ENCODE data around the gene ARID2. TPM values are rescaled to one million over a fixed set of nuclear protein-coding genes. Genes with fewer than 3 reads are reported as not detected.

ARID2 gene
- total and polyA plus RNA-seq, 3 experiments from 2014 or later = 12.9 to 26.7 (median 25.5) TPM

- H3K9me3 ChIP-seq (ENCODE audit: low read length) = no peaks in the 10 kb centered on the region
- H3K27me3 ChIP-seq (ENCODE audit: insufficient read depth, low read length, poor library complexity, severe bottlenecking) = no peaks in the 10 kb centered on the region
- no peaks in the 10 kb centered on the region for H3K27me3 Mint-ChIP-seq
- ChIA-PET POLR2A (interaction anchor here (1.4 to 4.5 kb wide), 4 partner anchors 17 to 264 kb away, joined by 6 to 29 read pairs (median 7); no protein-coding TSS in a partner anchor), CTCF (interaction anchor here (0.9 to 7.2 kb wide), 10 partner anchors 9 to 265 kb away, joined by 3 to 45 read pairs (median 6); partner anchors contain the start of gene SCAF11)
- peaks cover 45% of the 10 kb centered on the region for H3K4me1 ChIP-seq (ENCODE audit: insufficient read depth, low read length)
- H3K27ac Mint-ChIP-seq = peak overlapping the region; percentile 84 to 100 (median 98)
- no peaks in the 10 kb centered on the region for H3K36me3 ChIP-seq (ENCODE audit: insufficient read depth, low read length)
- no peaks in the 10 kb centered on the region for H3K9me3 Mint-ChIP-seq
- peak in 3 of 5 donors; percentile 47 to 65 (median 51) for DNase-seq
- peak overlapping the region; percentile 94 for H3K4me3 ChIP-seq (ENCODE audit: low read length)
- H3K4me3 Mint-ChIP-seq = peak overlapping the region; percentile 92 to 99 (median 98)
- H3K36me3 Mint-ChIP-seq = peaks cover 0 to 46% (median 0%) of the 10 kb centered on the region in 3 donors
- peaks cover 40 to 57% (median 49%) of the 10 kb centered on the region in 3 donors for H3K4me1 Mint-ChIP-seq
- H3K27ac ChIP-seq (ENCODE audit: low read depth, low read length) = peak overlapping the region; percentile 96
Observed at GRCh38 chr12:45725631-45726602, 3.6 kb upstream of the ARID2 start.

GRCh38 chr12:45726603-45727300 is 2.8 kb upstream of the ARID2 start:
- peak overlapping the region; percentile 94 for H3K4me3 ChIP-seq (ENCODE audit: low read length)
- peak overlapping the region; percentile 84 to 100 (median 98) for H3K27ac Mint-ChIP-seq
- peak overlapping the region; percentile 92 to 99 (median 98) for H3K4me3 Mint-ChIP-seq
- no peaks in the 10 kb centered on the region for H3K36me3 ChIP-seq (ENCODE audit: insufficient read depth, low read length)
- DNase-seq = peak in 3 of 5 donors; percentile 21 to 58 (median 23)
- H3K9me3 ChIP-seq (ENCODE audit: low read length) = no peaks in the 10 kb centered on the region
- ChIA-PET POLR2A (interaction anchor here (1.4 to 4.5 kb wide), 6 partner anchors 16 to 265 kb away, joined by 6 to 29 read pairs (median 7); no protein-coding TSS in a partner anchor), CTCF (interaction anchor here (2.3 to 7.2 kb wide), 5 partner anchors 9 to 71 kb away, joined by 5 to 45 read pairs (median 21); no protein-coding TSS in a partner anchor)
- peaks cover 0 to 47% (median 0%) of the 10 kb centered on the region in 3 donors for H3K36me3 Mint-ChIP-seq
- H3K4me1 Mint-ChIP-seq = peaks cover 32 to 56% (median 46%) of the 10 kb centered on the region in 3 donors
- H3K27ac ChIP-seq (ENCODE audit: low read depth, low read length) = peak overlapping the region; percentile 96
- no peaks in the 10 kb centered on the region for H3K27me3 ChIP-seq (ENCODE audit: insufficient read depth, low read length, poor library complexity, severe bottlenecking)
- no peaks in the 10 kb centered on the region for H3K27me3 Mint-ChIP-seq
- H3K4me1 ChIP-seq (ENCODE audit: insufficient read depth, low read length) = peaks cover 41% of the 10 kb centered on the region
- no peaks in the 10 kb centered on the region for H3K9me3 Mint-ChIP-seq

- Histone ChIP-seq H3K36me3 (ENCODE audit: insufficient read depth, low read length) (no peaks in the 10 kb centered on the region), H3K4me1 (ENCODE audit: insufficient read depth, low read length) (peaks cover 41% of the 10 kb centered on the region), H3K9me3 (ENCODE audit: low read length) (no peaks in the 10 kb centered on the region), H3K4me3 (ENCODE audit: low read length) (peak overlapping the region; percentile 94), H3K27ac (ENCODE audit: low read depth, low read length) (peak overlapping the region; percentile 96), H3K27me3 (ENCODE audit: insufficient read depth, low read length, poor library complexity, severe bottlenecking) (no peaks in the 10 kb centered on the region)
- Mint-ChIP-seq H3K27ac (peak overlapping the region; percentile 84 to 100 (median 98)), H3K4me1 (peaks cover 34 to 56% (median 46%) of the 10 kb centered on the region in 3 donors), H3K9me3 (no peaks in the 10 kb centered on the region), H3K27me3 (no peaks in the 10 kb centered on the region), H3K36me3 (peaks cover 0 to 47% (median 0%) of the 10 kb centered on the region in 3 donors), H3K4me3 (peak overlapping the region; percentile 92 to 99 (median 98))
- POLR2A ChIA-PET = interaction anchor here (0.9 to 4.5 kb wide), 10 partner anchors 15 to 644 kb away, joined by 3 to 29 read pairs (median 6); no protein-coding TSS in a partner anchor
- CTCF ChIA-PET = interaction anchor here (1.3 to 7.2 kb wide), 8 partner anchors 10 to 160 kb away, joined by 4 to 45 read pairs (median 7); no protein-coding TSS in a partner anchor
- DNase-seq = peak; percentile 78 to 92 (median 87)
Observed at GRCh38 chr12:45727301-45727979, 2.1 kb upstream of the ARID2 start.

- no peaks in the 10 kb centered on the region for H3K9me3 Mint-ChIP-seq
- H3K4me3 ChIP-seq (ENCODE audit: low read length) = peak overlapping the region; percentile 94
- CTCF ChIA-PET = interaction anchor here (0.6 to 7.2 kb wide), 17 partner anchors 11 to 265 kb away, joined by 3 to 45 read pairs (median 5); no protein-coding TSS in a partner anchor
- H3K9me3 ChIP-seq (ENCODE audit: low read length) = no peaks in the 10 kb centered on the region
- peaks cover 41% of the 10 kb centered on the region for H3K4me1 ChIP-seq (ENCODE audit: insufficient read depth, low read length)
- H3K27ac ChIP-seq (ENCODE audit: low read depth, low read length) = peak overlapping the region; percentile 96
- peak overlapping the region; percentile 92 to 99 (median 98) for H3K4me3 Mint-ChIP-seq
- H3K27ac Mint-ChIP-seq = peak overlapping the region; percentile 84 to 100 (median 98)
- no peak for DNase-seq
- no peaks in the 10 kb centered on the region for H3K27me3 ChIP-seq (ENCODE audit: insufficient read depth, low read length, poor library complexity, severe bottlenecking)
- POLR2A ChIA-PET = interaction anchor here (0.7 to 4.5 kb wide), 9 partner anchors 14 to 644 kb away, joined by 3 to 29 read pairs (median 5); no protein-coding TSS in a partner anchor
- H3K27me3 Mint-ChIP-seq = no peaks in the 10 kb centered on the region
- H3K4me1 Mint-ChIP-seq = peaks cover 31 to 56% (median 44%) of the 10 kb centered on the region in 3 donors
- no peaks in the 10 kb centered on the region for H3K36me3 ChIP-seq (ENCODE audit: insufficient read depth, low read length)
- H3K36me3 Mint-ChIP-seq = peaks cover 0 to 45% (median 0%) of the 10 kb centered on the region in 3 donors
Observed at GRCh38 chr12:45727980-45728629, 1.4 kb upstream of the ARID2 start.

- H3K36me3 ChIP-seq (ENCODE audit: insufficient read depth, low read length) = no peaks in the 10 kb centered on the region
- ChIA-PET CTCF (interaction anchor here (0.6 to 7.2 kb wide), 17 partner anchors 9 to 264 kb away, joined by 3 to 45 read pairs (median 4); no protein-coding TSS in a partner anchor), POLR2A (interaction anchor here (0.7 to 4.5 kb wide), 8 partner anchors 13 to 643 kb away, joined by 3 to 29 read pairs (median 5); no protein-coding TSS in a partner anchor)
- no peaks in the 10 kb centered on the region for H3K9me3 Mint-ChIP-seq
- H3K9me3 ChIP-seq (ENCODE audit: low read length) = no peaks in the 10 kb centered on the region
- H3K27ac Mint-ChIP-seq = peak overlapping the region; percentile 84 to 100 (median 98)
- DNase-seq = peak; percentile 93 to 99 (median 97)
- peak overlapping the region; percentile 94 for H3K4me3 ChIP-seq (ENCODE audit: low read length)
- peaks cover 41% of the 10 kb centered on the region for H3K4me1 ChIP-seq (ENCODE audit: insufficient read depth, low read length)
- H3K36me3 Mint-ChIP-seq = peaks cover 0 to 45% (median 0%) of the 10 kb centered on the region in 3 donors
- no peaks in the 10 kb centered on the region for H3K27me3 ChIP-seq (ENCODE audit: insufficient read depth, low read length, poor library complexity, severe bottlenecking)
- H3K4me1 Mint-ChIP-seq = peaks cover 32 to 56% (median 43%) of the 10 kb centered on the region in 3 donors
- H3K27me3 Mint-ChIP-seq = no peaks in the 10 kb centered on the region
- peak overlapping the region; percentile 92 to 99 (median 98) for H3K4me3 Mint-ChIP-seq
- peak overlapping the region; percentile 96 for H3K27ac ChIP-seq (ENCODE audit: low read depth, low read length)
Observed at GRCh38 chr12:45728630-45729232, 775 bp upstream of the ARID2 start.

GRCh38 chr12:45730084-45730347 is 510 bp downstream of the ARID2 start:
- Histone ChIP-seq H3K4me3 (ENCODE audit: low read length) (peak overlapping the region; percentile 67), H3K9me3 (ENCODE audit: low read length) (no peaks in the 10 kb centered on the region), H3K27me3 (ENCODE audit: insufficient read depth, low read length, poor library complexity, severe bottlenecking) (no peaks in the 10 kb centered on the region), H3K27ac (ENCODE audit: low read depth, low read length) (peak overlapping the region; percentile 85), H3K36me3 (ENCODE audit: insufficient read depth, low read length) (no peaks in the 10 kb centered on the region), H3K4me1 (ENCODE audit: insufficient read depth, low read length) (peaks cover 40% of the 10 kb centered on the region)
- Mint-ChIP-seq H3K4me1 (peaks cover 35 to 61% (median 47%) of the 10 kb centered on the region in 3 donors), H3K36me3 (peaks cover 0 to 46% (median 0%) of the 10 kb centered on the region in 3 donors), H3K27me3 (no peaks in the 10 kb centered on the region), H3K27ac (peak overlapping the region; percentile 84 to 99 (median 98)), H3K4me3 (peak overlapping the region; percentile 92 to 99 (median 98)), H3K9me3 (no peaks in the 10 kb centered on the region)
- DNase-seq = peak in 1 of 5 donors; percentile 32
- ChIA-PET CTCF (interaction anchor here (1.1 to 7.2 kb wide), 8 partner anchors 10 to 263 kb away, joined by 3 to 45 read pairs (median 6); no protein-coding TSS in a partner anchor), POLR2A (interaction anchor here (0.8 to 4.5 kb wide), 5 partner anchors 10 to 642 kb away, joined by 3 to 29 read pairs (median 4); no protein-coding TSS in a partner anchor)
